ENCODE results near the gene LRRC23.
"Not testable (repeated sequence)": the region's sequence is repeated elsewhere in the genome, so short reads cannot be mapped to it uniquely, and the experiment has no call there.

- TF ChIP-seq, protein P1, sequence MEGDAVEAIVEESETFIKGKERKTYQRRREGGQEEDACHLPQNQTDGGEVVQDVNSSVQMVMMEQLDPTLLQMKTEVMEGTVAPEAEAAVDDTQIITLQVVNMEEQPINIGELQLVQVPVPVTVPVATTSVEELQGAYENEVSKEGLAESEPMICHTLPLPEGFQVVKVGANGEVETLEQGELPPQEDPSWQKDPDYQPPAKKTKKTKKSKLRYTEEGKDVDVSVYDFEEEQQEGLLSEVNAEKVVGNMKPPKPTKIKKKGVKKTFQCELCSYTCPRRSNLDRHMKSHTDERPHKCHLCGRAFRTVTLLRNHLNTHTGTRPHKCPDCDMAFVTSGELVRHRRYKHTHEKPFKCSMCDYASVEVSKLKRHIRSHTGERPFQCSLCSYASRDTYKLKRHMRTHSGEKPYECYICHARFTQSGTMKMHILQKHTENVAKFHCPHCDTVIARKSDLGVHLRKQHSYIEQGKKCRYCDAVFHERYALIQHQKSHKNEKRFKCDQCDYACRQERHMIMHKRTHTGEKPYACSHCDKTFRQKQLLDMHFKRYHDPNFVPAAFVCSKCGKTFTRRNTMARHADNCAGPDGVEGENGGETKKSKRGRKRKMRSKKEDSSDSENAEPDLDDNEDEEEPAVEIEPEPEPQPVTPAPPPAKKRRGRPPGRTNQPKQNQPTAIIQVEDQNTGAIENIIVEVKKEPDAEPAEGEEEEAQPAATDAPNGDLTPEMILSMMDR (IDR thresholded peaks at IDR 0.05) = not testable (repeated sequence)
- TF ChIP-seq POLR2A (IDR thresholded peaks at IDR 0.05) = not testable (repeated sequence)
These were observed 30.6 kb upstream of the LRRC23 start for GRCh38 chr12:6874015-6874368.
